Measurements from ENCODE around the gene VAMP1. TPM values are rescaled to one million over a fixed set of nuclear protein-coding genes. Genes with fewer than 3 reads are reported as not detected.
"Not testable (repeated sequence)": the region's sequence is repeated elsewhere in the genome, so short reads cannot be mapped to it uniquely, and the experiment has no call there.

VAMP1 gene
- total and polyA plus RNA-seq, 2 of the 8 experiments (the other 6 are each of a cell fraction or from before 2014, with no cell fraction given), result 10.8 to 23.1 TPM

DNA sequence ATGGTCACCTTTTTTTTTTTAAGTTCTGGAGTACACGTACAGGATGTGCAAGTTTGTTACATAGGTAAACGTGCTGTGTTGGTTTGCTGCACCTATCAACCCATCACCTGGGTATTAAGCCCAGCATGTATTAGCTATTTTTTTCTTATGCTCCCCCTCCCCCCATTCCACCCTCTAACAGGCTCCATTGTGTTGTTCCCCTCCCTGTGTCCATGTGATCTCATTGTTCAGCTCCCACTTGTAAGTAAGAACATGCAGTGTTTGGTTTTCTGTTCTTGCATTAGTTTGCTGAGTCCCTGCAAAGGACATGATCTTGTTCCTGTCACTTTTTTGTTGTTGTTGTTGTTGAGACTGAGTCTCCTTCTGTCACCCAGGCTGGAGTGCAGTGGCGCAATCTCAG is 26.8 kb upstream of the VAMP1 start:
- H4K5ac ChIP-seq (ENCODE audit: insufficient read length, low read depth, low read length); H3K23me2 ChIP-seq (ENCODE audit: low read depth, low read length); H2BK5ac ChIP-seq (ENCODE audit: low read depth, low read length); H2BK15ac ChIP-seq (ENCODE audit: low read length); H2BK120ac ChIP-seq (replicated peaks; ENCODE audit: low read depth, low read length); DNase-seq (ENCODE audit: low read depth in 1 of 2, low spot score in 2 of 2); H3K4me3 ChIP-seq (ENCODE audit: extremely low read depth in 1 of 4, insufficient read depth in 2 of 4, low read depth in 3 of 4, low read length in 4 of 4); H2BK12ac ChIP-seq (ENCODE audit: low read depth, low read length); H3K18ac ChIP-seq (ENCODE audit: extremely low read depth, low read length); H3K56ac ChIP-seq (replicated peaks; ENCODE audit: insufficient read length, low read depth, low read length); H3K4ac ChIP-seq (replicated peaks; ENCODE audit: insufficient read length, low read depth, low read length); H3K9me3 ChIP-seq (ENCODE audit: insufficient read depth in 2 of 2, low read depth in 1 of 2, low read length in 1 of 2); H3K4me2 ChIP-seq (ENCODE audit: insufficient read depth in 1 of 2, low read depth in 2 of 2, low read length in 2 of 2); H3K27ac ChIP-seq (ENCODE audit: low read depth, low read length); H3K79me1 ChIP-seq (ENCODE audit: low read depth, low read length); H2BK20ac ChIP-seq (ENCODE audit: low read length); H4K8ac ChIP-seq (ENCODE audit: extremely low read depth, insufficient read depth, low read length); H3K4me1 ChIP-seq (replicated peaks in 1 of 4; ENCODE audit: control insufficient read depth in 3 of 4, insufficient read depth in 4 of 4, low read length in 3 of 4); H2AFZ ChIP-seq (ENCODE audit: low read length); H2AK5ac ChIP-seq (ENCODE audit: low read depth, low read length); H3K14ac ChIP-seq (ENCODE audit: insufficient read length); H3K23ac ChIP-seq (ENCODE audit: insufficient read length); H4K20me1 ChIP-seq (replicated peaks in 1 of 2; ENCODE audit: control insufficient read depth in 1 of 2, insufficient read depth in 2 of 2, low read length in 2 of 2); H3K9ac ChIP-seq (replicated peaks in 1 of 4; ENCODE audit: extremely low read depth in 1 of 4, low read depth in 3 of 4, low read length in 3 of 4); H4K91ac ChIP-seq (replicated peaks; ENCODE audit: insufficient read length, low read length); FAIRE-seq; H3K27me3 ChIP-seq (replicated peaks in 1 of 4; ENCODE audit: control insufficient read depth in 3 of 4, extremely low read depth in 1 of 4, insufficient read depth in 3 of 4, low read length in 3 of 4): not testable (repeated sequence)
- H3K36me3 ChIP-seq (ENCODE audit: control insufficient read depth in 2 of 4, insufficient read depth in 4 of 4, low read length in 3 of 4), result peaks cover 7 to 48% (median 31%) of the 10 kb centered on the region in 4 experiments; a peak in 7 of 8 replicates
- ChIA-PET POLR2A (ENCODE audit: partially characterized antibody) (interaction anchor here (0.6 to 1.7 kb wide), 8 partner anchors 8 to 92 kb away, joined by 3 to 6 read pairs (median 4); partner anchors contain the start of genes GAPDH and VAMP1), CTCF (ENCODE audit: partially characterized antibody) (interaction anchor here (0.9 to 1.7 kb wide), 3 partner anchors 10 to 171 kb away, joined by 3 to 5 read pairs (median 3); no protein-coding TSS in a partner anchor)
- 71% methylated on average over 3 of the region's 3 CpGs; no CpG with 5 or more reads in 1 of the 2 experiments for WGBS, 2 experiments (ENCODE audit: extremely low coverage in 1 of 2, insufficient coverage in 1 of 2, insufficient read length in 1 of 2, insufficient replicate concordance in 2 of 2, low coverage in 1 of 2, low lambda C conversion rate in 2 of 2, missing lambda C conversion rate in 1 of 2)
- peaks cover 0 to 46% of the 10 kb centered on the region in 2 experiments; a peak in 3 of 4 replicates for H3K79me2 ChIP-seq (ENCODE audit: control insufficient read depth in 1 of 2, insufficient read depth in 2 of 2, low read length in 2 of 2)

Measured in H1 (cell line).